ENCODE measurements around the gene SLC17A3.

The SLC17A3 gene

DNA sequence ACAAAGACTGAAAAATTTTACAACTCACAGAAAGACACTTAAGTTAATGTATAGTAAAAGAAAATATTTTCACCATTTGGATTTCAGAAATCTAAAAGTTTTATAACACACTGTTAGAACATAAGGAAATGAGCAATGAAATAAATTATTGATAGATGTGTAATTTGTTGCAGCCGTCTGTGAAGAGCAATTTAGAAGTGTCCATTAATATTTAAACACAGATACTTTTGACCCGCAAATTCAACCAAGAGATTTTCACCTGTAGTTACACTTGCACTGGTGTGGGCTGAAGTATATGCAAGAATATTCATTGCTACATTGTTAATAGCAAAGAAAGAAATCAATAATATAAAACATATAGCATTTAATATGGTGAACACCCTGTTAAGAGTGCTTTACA, 14.6 kb upstream of the SLC17A3 start:
- DNase-seq = no peak

- no peak for DNase-seq
These were observed 12.0 kb upstream of the SLC17A3 start for GRCh38 chr6:25886066-25886465.

DNA sequence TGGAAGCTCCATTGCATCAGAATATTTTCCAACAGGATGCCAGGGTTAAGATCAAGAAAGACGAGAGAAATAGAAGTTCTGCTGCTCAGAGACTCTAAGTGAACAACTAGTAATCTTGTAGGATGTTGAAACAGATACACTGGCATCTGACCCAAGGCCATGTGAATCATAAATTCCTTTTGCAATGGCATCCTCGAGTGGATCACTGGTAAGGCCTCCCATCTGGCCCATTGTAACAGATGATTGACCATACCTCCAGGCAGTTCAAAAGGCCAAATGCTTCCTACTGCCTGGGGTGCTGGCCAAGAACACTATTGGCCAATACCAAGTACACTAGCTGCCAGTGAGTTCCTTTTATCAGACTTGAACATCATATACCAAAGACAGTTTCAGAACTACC, 9.9 kb upstream of the SLC17A3 start:
- DNase-seq = no peak

DNA sequence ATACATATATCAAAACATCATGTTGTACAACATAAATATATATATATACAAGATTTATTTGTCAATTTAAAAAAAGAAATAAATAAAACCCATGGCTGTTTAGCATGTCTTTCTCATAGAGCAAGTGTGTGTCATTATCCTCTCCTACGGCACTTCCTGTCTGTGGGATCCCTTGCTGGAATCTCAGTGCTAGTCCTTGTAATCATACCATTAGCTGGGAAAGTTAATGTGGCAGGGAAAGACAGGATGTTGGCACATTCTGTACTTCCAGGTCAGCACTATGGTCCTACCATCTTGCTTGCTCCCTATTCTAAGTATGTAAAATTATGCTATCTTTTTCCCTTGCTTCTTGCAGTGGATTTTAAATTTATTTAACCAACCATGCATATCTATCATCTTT, 9.5 kb upstream of the SLC17A3 start:
- no peak for DNase-seq

- peak; percentile 60 to 67 for DNase-seq
These were observed 8.0 kb upstream of the SLC17A3 start for GRCh38 chr6:25882051-25882496.

DNA sequence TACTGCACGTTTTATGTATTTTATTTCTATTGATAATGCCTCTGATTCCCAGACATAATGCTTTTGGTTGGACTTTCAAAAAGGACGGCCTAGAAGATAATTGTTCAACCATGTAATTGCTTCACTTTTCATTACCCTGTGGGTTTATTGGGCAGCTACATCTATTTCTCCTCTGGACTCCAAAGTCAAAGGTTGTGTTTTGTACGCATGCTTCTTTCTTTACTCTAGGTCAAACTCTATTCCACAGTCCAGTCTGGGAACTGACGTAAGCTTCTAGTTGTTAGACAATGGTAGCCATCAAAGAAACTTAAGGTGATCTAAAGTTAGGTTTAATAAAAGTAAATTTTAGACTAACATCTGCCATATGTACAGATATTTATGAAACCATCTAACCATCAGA, 6.6 kb upstream of the SLC17A3 start:
- no peak for DNase-seq

DNA sequence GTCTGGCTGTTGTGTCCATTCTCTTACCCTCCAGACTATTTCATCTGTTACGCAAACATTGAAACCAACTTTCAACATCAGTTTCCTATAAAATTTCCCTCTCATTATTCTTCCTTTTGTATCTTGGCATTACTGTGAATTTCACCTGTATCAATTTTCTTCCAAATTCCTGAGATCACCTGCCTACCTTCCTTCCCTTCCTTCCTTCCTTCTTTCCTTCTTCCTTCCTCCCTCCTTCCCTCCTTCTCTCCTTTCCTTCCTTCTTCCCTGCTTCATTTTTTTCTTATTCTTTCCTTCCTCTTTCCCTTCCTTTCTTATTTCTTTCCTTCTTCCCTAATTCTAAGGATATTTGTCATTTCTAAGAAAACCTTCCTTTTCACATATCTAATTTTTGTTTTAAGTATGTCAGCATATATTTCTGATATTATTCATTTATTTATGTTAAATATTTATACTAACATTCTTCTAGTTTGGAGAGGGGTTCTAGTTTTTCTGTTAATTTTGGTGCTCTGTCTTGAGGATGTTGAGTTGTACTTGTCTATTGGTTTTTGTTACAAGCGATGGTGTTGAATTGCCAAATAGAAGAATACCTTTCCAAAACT, 4.8 kb upstream of the SLC17A3 start:
- no peak for DNase-seq

DNA sequence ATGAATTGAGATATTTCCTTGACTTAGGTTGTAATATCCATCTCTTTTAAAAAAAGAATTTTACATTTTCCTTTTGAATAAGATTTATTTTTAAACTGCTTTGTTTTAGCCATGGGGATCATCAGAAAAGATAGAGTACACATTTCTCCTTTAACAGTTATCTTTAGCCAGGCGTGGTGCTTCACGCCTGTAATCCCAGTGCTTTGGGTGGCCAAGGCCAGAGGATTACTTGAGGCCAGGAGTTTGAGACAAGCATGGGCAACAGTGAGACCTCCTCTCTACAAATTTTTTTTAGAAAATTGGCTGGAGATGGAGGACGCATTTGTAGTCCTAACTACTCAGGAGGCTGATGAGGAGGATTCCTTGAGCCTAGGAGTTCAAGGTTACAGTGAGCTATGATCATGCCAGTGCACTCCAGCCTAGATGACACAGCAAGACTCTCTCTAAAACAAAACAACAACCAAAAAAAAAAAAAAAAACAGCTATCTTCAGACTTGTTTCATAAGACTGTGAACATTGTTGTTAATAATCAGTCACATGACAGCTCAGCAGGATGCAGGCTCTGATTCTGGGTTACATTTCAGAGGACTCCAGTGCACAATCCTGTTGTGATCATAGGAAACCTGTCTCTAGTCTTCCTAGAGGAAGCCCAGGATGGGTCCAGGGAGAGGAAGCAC, 2.0 kb upstream of the SLC17A3 start:
- DNase-seq = no peak

- DNase-seq = no peak
These were observed 1.5 kb upstream of the SLC17A3 start for GRCh38 chr6:25875563-25875905.

DNA sequence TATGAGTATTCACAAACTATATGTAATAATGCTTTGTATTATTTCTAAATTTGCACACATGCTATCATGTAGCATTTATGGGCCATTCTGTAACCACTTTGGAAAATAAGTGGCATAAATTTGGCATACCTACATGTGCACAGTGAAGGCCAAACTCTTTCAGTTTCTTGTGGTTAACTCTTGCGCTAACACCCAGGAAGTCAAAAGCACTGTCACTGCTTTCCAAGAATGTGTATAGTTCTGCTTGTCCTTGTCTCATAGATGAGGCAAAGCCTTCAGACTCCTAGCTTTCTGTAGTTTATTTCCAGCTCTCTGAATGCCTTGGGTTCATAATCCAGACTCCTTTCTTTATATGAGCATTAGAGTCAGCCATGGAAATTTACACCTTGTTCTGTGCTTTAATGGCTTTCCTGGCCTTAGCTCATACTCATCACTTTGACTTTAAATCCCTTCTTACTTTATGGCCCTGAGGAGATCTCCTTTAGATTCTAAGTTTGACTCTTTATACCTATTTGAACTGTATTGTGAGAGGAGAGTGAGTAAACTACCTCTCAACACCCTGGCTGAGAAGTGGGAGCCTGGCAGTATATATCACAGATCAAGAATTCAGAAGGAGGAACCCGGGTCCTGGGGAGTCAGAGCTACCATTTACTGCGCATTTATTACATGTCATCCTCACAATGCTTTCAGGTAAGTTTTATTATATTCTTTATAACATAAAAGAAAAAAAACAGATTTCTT, 949 bp upstream of the SLC17A3 start:
- DNase-seq = no peak

- DNase-seq = no peak
These were observed 1.2 kb downstream of the SLC17A3 start for GRCh38 chr6:25872814-25873213.

- DNase-seq = no peak
These were observed 4.2 kb downstream of the SLC17A3 start for GRCh38 chr6:25869840-25870239.

GRCh38 chr6:25868436-25869183, 5.4 kb downstream of the SLC17A3 start:
- DNase-seq = no peak

DNA sequence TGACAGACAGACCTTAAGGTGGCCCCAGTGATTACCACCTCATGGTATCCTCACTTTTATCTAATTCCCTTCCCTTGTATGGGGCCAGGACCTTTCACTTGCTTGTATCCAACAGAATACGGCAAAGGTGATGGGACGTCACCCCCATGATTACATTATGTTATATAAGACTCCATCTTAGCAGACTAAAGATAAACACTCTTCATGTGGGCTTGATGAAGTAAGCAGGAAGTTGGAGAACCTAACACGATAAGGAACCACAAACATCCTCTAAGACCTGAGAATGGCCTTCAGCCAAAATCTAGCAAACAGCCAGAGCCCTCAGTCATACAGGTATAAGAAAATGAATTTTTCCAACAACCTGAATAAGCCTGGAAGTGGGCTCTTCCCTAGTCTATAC, 8.0 kb downstream of the SLC17A3 start:
- no peak for DNase-seq

DNA sequence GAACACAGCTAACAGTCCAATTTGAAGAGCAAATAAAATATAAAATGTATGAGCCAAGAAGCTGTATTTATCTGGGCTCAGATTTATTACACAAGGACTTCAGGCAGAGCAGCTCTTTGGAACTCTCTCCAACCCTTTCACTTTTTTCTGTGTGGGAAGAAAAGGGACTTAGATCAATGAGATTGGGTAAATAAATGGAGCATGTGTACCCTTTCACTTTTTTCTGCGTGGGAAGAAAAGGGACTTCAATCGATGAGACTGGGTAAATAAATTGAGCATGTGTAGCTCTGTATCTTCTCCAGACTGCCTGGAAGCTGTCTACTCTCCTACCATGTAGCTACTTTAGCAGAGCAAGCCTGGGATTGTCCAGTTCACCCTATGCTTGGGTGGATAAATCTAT, 10.7 kb downstream of the SLC17A3 start:
- DNase-seq = no peak

- DNase-seq = no peak
These were observed 11.8 kb downstream of the SLC17A3 start for GRCh38 chr6:25862199-25862598.

- no peak for DNase-seq
These were observed 21.3 kb downstream of the SLC17A3 start for GRCh38 chr6:25852756-25853155.

DNA sequence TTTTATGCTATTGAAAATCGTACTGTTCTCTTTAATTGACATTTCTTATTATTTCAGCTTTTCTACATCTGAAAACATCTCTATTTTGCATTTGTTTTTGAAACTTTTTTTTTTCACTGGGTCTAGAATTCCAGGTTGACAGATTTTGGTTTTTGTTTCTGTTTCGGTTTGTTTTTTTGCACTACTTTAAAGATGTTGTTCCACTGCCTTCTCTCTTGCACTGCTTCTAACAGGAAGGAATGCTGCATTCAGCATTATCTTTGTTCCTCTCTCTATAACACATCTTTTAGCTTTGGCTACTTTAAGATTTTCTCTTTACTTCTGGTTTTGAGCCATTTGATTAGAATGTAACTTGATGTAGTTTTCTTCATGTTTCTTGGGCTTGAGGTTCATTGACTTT, 22.1 kb downstream of the SLC17A3 start:
- no peak for DNase-seq

GRCh38 chr6:25844518-25844917, 29.5 kb downstream of the SLC17A3 start:
- no peak for DNase-seq

DNA sequence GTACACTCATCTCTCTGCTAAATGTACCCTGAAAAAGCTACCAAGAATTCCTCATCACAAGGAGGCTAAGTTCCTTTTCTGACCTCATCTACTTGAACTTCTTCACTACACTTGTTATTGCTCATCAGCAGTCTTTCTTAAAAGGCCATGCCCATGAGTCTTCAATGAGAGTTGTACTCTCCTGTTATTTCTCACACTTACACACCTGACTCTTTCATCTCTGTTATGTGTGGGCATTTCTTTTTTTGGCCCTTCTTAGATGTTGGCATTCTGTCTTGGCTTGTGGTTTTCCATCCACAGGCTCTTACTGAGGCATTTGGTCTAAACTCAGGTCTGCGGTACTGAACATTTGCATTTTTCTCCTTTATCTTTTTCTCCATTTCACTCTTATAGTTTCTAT, 31.5 kb downstream of the SLC17A3 start:
- no peak for DNase-seq

DNA sequence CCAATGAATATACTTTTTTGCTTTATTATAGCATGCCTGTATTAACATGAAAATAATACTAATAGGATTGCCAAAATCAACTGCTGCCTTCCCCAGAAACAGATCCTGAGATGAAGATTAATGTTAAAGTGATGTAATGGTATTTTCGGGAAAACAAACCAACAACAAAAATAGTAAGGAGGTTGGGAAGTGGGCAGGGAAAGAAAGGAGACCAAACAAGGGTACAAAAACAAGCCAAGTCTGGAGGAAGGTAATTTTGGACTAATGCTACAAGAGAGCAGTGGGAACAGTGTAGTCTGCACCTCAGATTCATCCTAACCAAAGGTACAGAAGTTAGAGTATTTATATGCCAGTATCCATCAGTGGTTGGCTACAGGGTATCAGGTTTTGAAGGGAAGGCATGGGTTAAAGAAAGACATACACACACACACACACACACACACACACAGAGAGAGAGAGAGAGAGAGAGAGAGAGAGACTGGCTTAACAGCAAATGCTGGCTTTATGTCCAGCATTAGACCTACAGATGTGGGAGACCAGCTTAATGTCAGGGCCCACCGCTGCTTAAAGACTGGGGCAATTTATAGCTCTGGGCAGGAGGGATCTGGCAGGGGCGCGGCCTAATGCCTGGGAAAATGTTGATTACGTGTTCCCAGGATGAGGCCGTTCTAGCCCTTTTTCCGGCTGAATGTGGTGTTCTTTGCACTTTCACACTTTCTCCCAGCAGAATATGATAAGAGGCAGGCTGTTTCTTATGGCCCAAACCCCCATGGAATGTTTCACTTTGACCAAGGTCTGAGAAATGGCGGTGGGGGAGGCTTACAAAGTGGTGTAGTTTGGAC, 38.4 kb downstream of the SLC17A3 start:
- no peak for DNase-seq

- DNase-seq = no peak
These were observed 39.1 kb downstream of the SLC17A3 start for GRCh38 chr6:25834950-25835349.

GRCh38 chr6:25833136-25833535, 40.9 kb downstream of the SLC17A3 start:
- DNase-seq = no peak
